Keratinocyte (primary cell): ENCODE measurements around the gene NOD2. TPM values are rescaled to one million over a fixed set of nuclear protein-coding genes. Genes with fewer than 3 reads are reported as not detected.

Experiments
- DNase-seq: peaks from one replicate; pipeline ENCODE4 v3.0.0-alpha.2; 2011; ENCODE audit warnings: low read depth, missing footprints, low spot score
- FAIRE-seq: peaks from 2 replicates; lab custom pipeline; 2011; peaks lifted over from hg19 to GRCh38; lab: Jason Lieb, UNC
- H2AFZ ChIP-seq: 2 replicates; pipeline ENCODE4 v1.6.0; 2012; ENCODE audit warnings: low read length, control low read depth, inconsistent platforms; ENCODE audit not compliant: control insufficient read depth
- H3K27ac ChIP-seq: 2 replicates; pipeline ENCODE4 v1.5.1; 2011; ENCODE audit warnings: low read length; ENCODE audit not compliant: control insufficient read depth, insufficient read depth
- H3K27me3 ChIP-seq: 3 replicates; pipeline ENCODE4 v1.6.0; 2011; ENCODE audit warnings: low read length; ENCODE audit not compliant: control insufficient read depth, insufficient read depth; ENCODE audit errors: extremely low read depth
- H3K36me3 ChIP-seq, 2 experiments: 2 replicates in 1 of 2; 3 replicates in 1 of 2; pipeline ENCODE4 v1.5.1; 2011; ENCODE audit warnings: low read length in 2 of 2, mild to moderate bottlenecking in 1 of 2; ENCODE audit not compliant: control insufficient read depth in 2 of 2, insufficient read depth in 2 of 2; ENCODE audit errors: extremely low read depth in 1 of 2
- H3K4me1 ChIP-seq: 3 replicates; pipeline ENCODE4 v1.5.1; 2011; ENCODE audit warnings: low read length; ENCODE audit not compliant: control insufficient read depth, insufficient read depth; ENCODE audit errors: extremely low read depth
- H3K4me2 ChIP-seq: 3 replicates; pipeline ENCODE4 v1.6.0; 2011; ENCODE audit warnings: low read depth, low read length; ENCODE audit not compliant: control insufficient read depth, insufficient read depth; ENCODE audit errors: extremely low read depth
- H3K4me3 ChIP-seq, 3 experiments: fragments of 200-600 bp in 1 of 3; sonication (generic) in 1 of 3; 2 replicates in 2 of 3; 3 replicates in 1 of 3; pipeline ENCODE4 v1.5.1; 2011 to 2016; ENCODE audit warnings: low read length in 3 of 3, mild to moderate bottlenecking in 3 of 3, control low read depth in 2 of 3, inconsistent platforms in 1 of 3, low read depth in 1 of 3, mixed read lengths in 1 of 3, mixed run types in 1 of 3, moderate library complexity in 1 of 3; ENCODE audit not compliant: control insufficient read depth in 2 of 3, insufficient read depth in 2 of 3; ENCODE audit errors: extremely low read depth in 1 of 3
- H3K79me2 ChIP-seq: 2 replicates; pipeline ENCODE4 v1.6.0; 2012; ENCODE audit warnings: low read length; ENCODE audit not compliant: control insufficient read depth, insufficient read depth
- H3K9ac ChIP-seq: 3 replicates; pipeline ENCODE4 v1.6.0; 2011; ENCODE audit warnings: low read length; ENCODE audit not compliant: control insufficient read depth, insufficient read depth; ENCODE audit errors: extremely low read depth
- H3K9me1 ChIP-seq: 3 replicates; pipeline ENCODE4 v1.6.0; 2011; ENCODE audit warnings: low read length; ENCODE audit not compliant: control insufficient read depth, insufficient read depth; ENCODE audit errors: extremely low read depth
- H3K9me3 ChIP-seq: 2 replicates; pipeline ENCODE4 v1.5.1; 2012; ENCODE audit warnings: low read depth, low read length; ENCODE audit not compliant: control insufficient read depth
- H4K20me1 ChIP-seq: 3 replicates; pipeline ENCODE4 v1.6.0; 2011; ENCODE audit warnings: low read length; ENCODE audit not compliant: control insufficient read depth, insufficient read depth; ENCODE audit errors: extremely low read depth
- EZH2 ChIP-seq: IDR thresholded peaks from one replicate; pipeline ENCODE4 v1.6.1; 2012; ENCODE audit warnings: inconsistent platforms, mild to moderate bottlenecking, low read length, moderate library complexity
- dilution Hi-C: fragments of 300-500 bp; cut with MboI; formaldehyde crosslinking; loops from one replicate; pipeline ENCODE4 v1.7.0; 2020; ENCODE audit warnings: low sequenced_read_pairs; ENCODE audit not compliant: extremely low pct_ligation_motif_present
- polyA plus RNA-seq, 5 experiments: library from polyadenylated mRNA; depleted of rRNA in 3 of 5; stranded (reverse) in 3 of 5; stranded (forward) in 1 of 5; unstranded in 1 of 5; fragments of >200 nt; gene quantifications; 1 replicate in 1 of 5; 2 replicates in 3 of 5; 3 replicates in 1 of 5; pipeline versions ENCODE4 v1.2.1 to v1.2.3, GENCODE V29; 2011 to 2012; ENCODE audit warnings: missing spikeins in 2 of 5, low read depth in 1 of 5, low replicate concordance in 1 of 5
- TF ChIP-seq, protein P1 (sequence below), 3 experiments: IDR thresholded peaks in 1 of 3; conservative IDR thresholded peaks in 1 of 3; optimal IDR thresholded peaks in 1 of 3; 2 replicates in 2 of 3; 3 replicates in 1 of 3; pipeline versions ENCODE3 to v1.5.1; 2011; ENCODE audit warnings: low read length in 3 of 3, mild to moderate bottlenecking in 3 of 3, moderate library complexity in 2 of 3, control low read depth in 1 of 3, inconsistent platforms in 1 of 3; ENCODE audit not compliant: insufficient read depth in 2 of 3; ENCODE audit errors: extremely low read depth in 1 of 3

The NOD2 gene
- polyA plus RNA-seq, 1 donor (not counting 4 experiments of a cell fraction or from before 2014, with no cell fraction given) = 0.80 TPM

DNA sequence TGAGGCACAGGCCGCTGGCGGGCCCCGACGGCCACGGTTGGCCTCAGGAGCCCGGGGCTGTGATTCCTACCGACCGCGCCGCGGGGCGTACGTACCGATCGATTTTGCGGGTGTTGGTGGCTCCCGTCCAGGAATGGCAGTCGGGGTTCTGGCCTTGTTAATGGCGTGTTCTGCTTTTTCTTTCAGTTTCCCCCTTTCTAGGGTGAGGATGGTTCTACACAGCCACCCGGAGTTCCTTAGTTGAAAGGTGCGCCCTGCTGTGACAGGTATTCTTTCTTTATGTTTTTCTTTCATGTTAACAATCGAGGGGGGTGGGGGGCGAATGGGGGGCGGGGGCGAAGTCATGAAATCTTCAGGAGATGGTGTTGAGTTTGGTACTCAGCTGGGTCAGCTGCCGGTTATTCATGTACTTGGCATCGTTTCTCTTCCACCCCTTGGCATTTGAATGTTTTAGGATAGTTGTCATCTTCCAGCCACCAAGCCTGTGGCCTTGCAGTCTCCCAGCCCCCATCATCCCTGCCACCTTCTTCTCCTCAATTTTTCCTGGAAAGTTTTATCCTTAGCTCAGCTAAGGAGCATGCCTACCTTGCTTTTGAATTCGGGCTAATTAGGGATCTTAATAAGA, 49.3 kb downstream of the NOD2 start:
- Histone ChIP-seq H3K9me1 (peaks cover 2% of the 10 kb centered on the region), H4K20me1 (no peaks in the 10 kb centered on the region), H3K4me3 (peak overlapping the region; percentile 81 to 87 (median 85)), H3K36me3 (no peaks in the 10 kb centered on the region), H3K27me3 (no peaks in the 10 kb centered on the region), H2AFZ (peak overlapping the region; percentile 41), H3K9ac (peak overlapping the region; percentile 94), H3K27ac (peak overlapping the region; percentile 93), H3K4me2 (peak overlapping the region; percentile 94), H3K4me1 (peaks cover 44% of the 10 kb centered on the region), H3K9me3 (no peaks in the 10 kb centered on the region), H3K79me2 (peaks cover 14% of the 10 kb centered on the region)
- TF ChIP-seq, protein P1, sequence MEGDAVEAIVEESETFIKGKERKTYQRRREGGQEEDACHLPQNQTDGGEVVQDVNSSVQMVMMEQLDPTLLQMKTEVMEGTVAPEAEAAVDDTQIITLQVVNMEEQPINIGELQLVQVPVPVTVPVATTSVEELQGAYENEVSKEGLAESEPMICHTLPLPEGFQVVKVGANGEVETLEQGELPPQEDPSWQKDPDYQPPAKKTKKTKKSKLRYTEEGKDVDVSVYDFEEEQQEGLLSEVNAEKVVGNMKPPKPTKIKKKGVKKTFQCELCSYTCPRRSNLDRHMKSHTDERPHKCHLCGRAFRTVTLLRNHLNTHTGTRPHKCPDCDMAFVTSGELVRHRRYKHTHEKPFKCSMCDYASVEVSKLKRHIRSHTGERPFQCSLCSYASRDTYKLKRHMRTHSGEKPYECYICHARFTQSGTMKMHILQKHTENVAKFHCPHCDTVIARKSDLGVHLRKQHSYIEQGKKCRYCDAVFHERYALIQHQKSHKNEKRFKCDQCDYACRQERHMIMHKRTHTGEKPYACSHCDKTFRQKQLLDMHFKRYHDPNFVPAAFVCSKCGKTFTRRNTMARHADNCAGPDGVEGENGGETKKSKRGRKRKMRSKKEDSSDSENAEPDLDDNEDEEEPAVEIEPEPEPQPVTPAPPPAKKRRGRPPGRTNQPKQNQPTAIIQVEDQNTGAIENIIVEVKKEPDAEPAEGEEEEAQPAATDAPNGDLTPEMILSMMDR (optimal IDR thresholded peaks at IDR 0.05 in 1 of 3, IDR thresholded peaks at IDR 0.05 in 1 of 3, conservative IDR thresholded peaks at IDR 0.05 in 1 of 3; ENCODE audit: extremely low read depth in 1 of 3, insufficient read depth in 2 of 3, low read length in 3 of 3) = no peak
- no peak for TF ChIP-seq EZH2
- dilution Hi-C loops = no loop called here
- DNase-seq (no peak), FAIRE-seq (no peak)

DNA sequence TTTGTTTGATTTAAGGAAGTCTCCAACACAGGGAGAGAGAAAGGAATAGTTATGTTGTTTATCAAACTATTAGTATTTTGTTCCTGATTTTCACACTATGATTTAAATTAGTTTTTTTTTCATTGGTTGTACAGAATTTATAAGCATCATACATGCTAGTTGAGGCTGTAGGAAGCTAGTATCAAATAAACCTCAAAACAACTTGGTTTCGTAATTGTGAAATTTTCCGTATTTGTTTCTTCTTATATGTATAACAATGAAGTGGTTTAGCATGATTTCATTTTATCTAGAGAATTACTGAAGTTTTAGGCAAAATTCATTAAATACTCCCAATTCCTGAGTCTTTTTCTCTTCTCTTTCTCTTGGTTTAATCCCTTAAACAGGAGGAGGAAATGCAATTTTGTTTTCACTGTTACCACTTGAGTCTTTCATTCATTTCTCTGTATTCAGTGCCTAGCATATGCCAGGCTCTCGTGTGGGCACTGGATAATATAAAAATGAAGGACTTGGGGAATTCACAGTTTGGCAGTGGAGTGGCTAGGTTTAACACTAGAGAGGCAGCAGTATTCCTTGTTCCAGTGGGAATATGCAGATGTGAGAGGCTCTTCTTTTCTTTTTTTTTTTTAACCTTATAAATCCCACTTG, 50.3 kb downstream of the NOD2 start:
- FAIRE-seq = no peak
- H3K9me3 ChIP-seq = no peaks in the 10 kb centered on the region
- peaks cover 46% of the 10 kb centered on the region for H3K4me1 ChIP-seq
- dilution Hi-C loops = no loop called here
- H3K4me2 ChIP-seq = peak overlapping the region; percentile 94
- no peaks in the 10 kb centered on the region for H3K36me3 ChIP-seq
- no peaks in the 10 kb centered on the region for H3K27me3 ChIP-seq
- H2AFZ ChIP-seq = no peak overlapping the region
- peaks cover 14% of the 10 kb centered on the region for H3K79me2 ChIP-seq
- no peaks in the 10 kb centered on the region for H4K20me1 ChIP-seq
- peaks cover 2% of the 10 kb centered on the region for H3K9me1 ChIP-seq
- TF ChIP-seq, protein P1 (optimal IDR thresholded peaks at IDR 0.05 in 1 of 3, IDR thresholded peaks at IDR 0.05 in 1 of 3, conservative IDR thresholded peaks at IDR 0.05 in 1 of 3; ENCODE audit: extremely low read depth in 1 of 3, insufficient read depth in 2 of 3, low read length in 3 of 3) = no peak
- no peak for TF ChIP-seq EZH2
- H3K4me3 ChIP-seq = peak overlapping the region in 2 of 3 experiments; percentile 81 to 85
- H3K9ac ChIP-seq = peak overlapping the region; percentile 94
- DNase-seq = no peak
- H3K27ac ChIP-seq = peak overlapping the region; percentile 93
